ENCODE data around the gene SMYD1.
A peak's percentile ranks its signal among the peaks of the same experiment; 100 is the strongest.
"Not testable (repeated sequence)": the region's sequence is repeated elsewhere in the genome, so short reads cannot be mapped to it uniquely, and the experiment has no call there.

Gene SMYD1

GRCh38 chr2:88067598-88067997 is at the start of gene SMYD1:
SMYD1 (plus strand) TSS chr2:88067825; CDS start chr2:88067865, 40 bp downstream.
- H3K4me3 ChIP-seq: no peak within 1 kb of the TSS
- DNase-seq (ENCODE audit: low spot score in 2 of 2): no peak
- no peaks in the 10 kb centered on the region for H3K36me3 ChIP-seq (replicated peaks)
- H3K9me3 ChIP-seq: no peaks in the 10 kb centered on the region
- in situ Hi-C loops (cut with MboI; ENCODE audit: low sequenced_read_pairs): loop anchor here (25.0 kb wide), 1 partner anchor 395 kb away; the partner anchor contains the start of gene FOXI3
- H3K4me1 ChIP-seq: no peaks in the 10 kb centered on the region
- no peaks in the 10 kb centered on the region for H3K27me3 ChIP-seq (ENCODE audit: low read depth)

DNA sequence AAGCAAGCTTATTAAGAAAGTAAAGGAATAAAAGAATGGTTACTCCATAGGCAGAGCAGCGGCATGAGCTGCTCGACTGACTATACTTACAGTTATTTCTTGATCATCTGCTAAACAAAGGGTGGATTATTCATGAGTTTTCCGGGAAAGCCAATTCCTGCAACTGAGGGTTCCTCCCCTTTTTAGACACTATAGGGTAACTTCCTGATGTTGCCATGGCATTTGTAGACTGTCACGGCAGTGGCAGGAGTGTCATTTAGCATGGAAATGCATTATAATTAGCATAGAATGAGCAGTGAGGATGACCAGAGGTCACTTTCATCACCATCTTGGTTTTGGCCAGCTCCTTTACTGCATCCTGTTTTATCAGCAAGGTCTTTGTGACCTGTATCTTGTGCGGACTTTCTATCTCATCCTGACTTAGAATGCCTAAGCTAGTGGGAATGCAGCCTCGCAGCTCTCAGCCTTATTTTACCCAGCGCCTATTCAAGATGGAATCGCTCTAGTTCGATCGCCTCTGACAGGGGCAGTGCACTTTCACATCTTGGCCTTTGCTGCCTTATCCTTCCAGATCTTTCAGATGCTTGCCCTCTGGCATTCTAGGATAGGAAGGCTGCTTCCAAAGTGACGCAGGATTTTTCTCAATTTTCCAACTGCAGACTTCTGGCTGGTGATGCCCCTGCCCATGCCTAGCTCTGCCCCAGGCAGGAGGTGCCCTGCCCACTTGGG is 49.4 kb upstream of the SMYD1 start:
- in situ Hi-C loops (cut with MboI; ENCODE audit: low sequenced_read_pairs); H3K9me3 ChIP-seq; H3K4me1 ChIP-seq; H3K36me3 ChIP-seq (replicated peaks); H3K27me3 ChIP-seq (ENCODE audit: low read depth): not testable (repeated sequence)
- DNase-seq (ENCODE audit: low spot score in 2 of 2): peak; percentile 29 to 45
- H3K4me3 ChIP-seq: peak overlapping the region; percentile 50

DNA sequence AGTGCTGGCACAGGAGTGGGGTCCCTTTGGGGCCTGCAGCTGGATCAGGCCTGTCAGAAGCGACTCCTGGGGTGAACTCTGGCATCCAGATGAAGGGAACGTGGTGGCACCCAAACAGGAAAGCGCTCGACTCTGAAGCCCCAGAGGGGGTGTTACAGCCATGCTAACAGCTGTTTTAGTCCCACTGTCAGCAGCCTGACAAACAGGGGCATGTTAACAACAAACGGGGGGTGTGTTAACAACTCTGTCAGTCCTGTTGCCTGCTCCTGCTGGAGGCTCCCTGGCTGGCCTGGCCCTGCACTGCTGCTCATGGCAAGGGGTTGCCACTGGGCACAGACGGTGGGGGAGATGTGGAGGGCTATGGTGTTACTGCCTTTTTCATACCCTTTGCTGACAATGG is 48.7 kb upstream of the SMYD1 start:
- Histone ChIP-seq H3K36me3 (replicated peaks) (no peaks in the 10 kb centered on the region), H3K4me1 (peaks cover 6% of the 10 kb centered on the region), H3K4me3 (no peak overlapping the region), H3K27me3 (ENCODE audit: low read depth) (no peaks in the 10 kb centered on the region), H3K9me3 (no peaks in the 10 kb centered on the region)
- in situ Hi-C loops (cut with MboI; ENCODE audit: low sequenced_read_pairs): no loop called here
- no peak for DNase-seq (ENCODE audit: low spot score in 2 of 2)

- DNase-seq (ENCODE audit: low spot score in 2 of 2): no peak
- Histone ChIP-seq H3K36me3 (replicated peaks) (no peaks in the 10 kb centered on the region), H3K9me3 (no peaks in the 10 kb centered on the region), H3K4me3 (no peak overlapping the region), H3K27me3 (ENCODE audit: low read depth) (no peaks in the 10 kb centered on the region), H3K4me1 (peaks cover 4% of the 10 kb centered on the region)
- in situ Hi-C loops (cut with MboI; ENCODE audit: low sequenced_read_pairs): no loop called here
Observed at GRCh38 chr2:88019985-88020384, 47.6 kb upstream of the SMYD1 start.

DNA sequence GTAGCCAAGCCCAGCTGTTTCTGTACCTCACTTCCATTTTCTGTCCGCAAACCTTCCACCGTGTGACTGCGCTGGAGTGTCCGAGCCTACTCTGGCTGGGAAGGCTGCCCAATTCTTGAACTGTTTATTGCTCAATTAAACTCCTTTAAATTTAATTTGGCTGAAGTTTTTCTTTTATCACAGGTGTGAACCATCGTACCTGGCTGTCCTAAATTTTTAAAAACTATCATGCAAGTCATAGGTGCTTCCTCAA is 45.0 kb upstream of the SMYD1 start:
- no peak for DNase-seq (ENCODE audit: low spot score in 2 of 2)
- in situ Hi-C loops (cut with MboI; ENCODE audit: low sequenced_read_pairs): no loop called here

GRCh38 chr2:88024509-88024908 is 43.1 kb upstream of the SMYD1 start:
- peaks cover 4% of the 10 kb centered on the region; the same call in 1 of the 2 replicates for H3K4me1 ChIP-seq
- in situ Hi-C loops (cut with MboI; ENCODE audit: low sequenced_read_pairs): no loop called here
- no peak overlapping the region for H3K4me3 ChIP-seq
- H3K36me3 ChIP-seq (replicated peaks): no peaks in the 10 kb centered on the region
- DNase-seq (ENCODE audit: low spot score in 2 of 2): peak; percentile 69 to 85
- H3K9me3 ChIP-seq: no peaks in the 10 kb centered on the region
- no peaks in the 10 kb centered on the region for H3K27me3 ChIP-seq (ENCODE audit: low read depth)

More for the DNA sequence above, 45.0 kb upstream of the SMYD1 start:
- Histone ChIP-seq H3K36me3 (replicated peaks) (no peaks in the 10 kb centered on the region), H3K27me3 (ENCODE audit: low read depth) (no peaks in the 10 kb centered on the region), H3K4me3 (no peak overlapping the region), H3K4me1 (peaks cover 4% of the 10 kb centered on the region; the same call in 1 of the 2 replicates), H3K9me3 (no peaks in the 10 kb centered on the region)

GRCh38 chr2:88027697-88028389 is 39.8 kb upstream of the SMYD1 start:
- no peak for DNase-seq (ENCODE audit: low spot score in 2 of 2)
- no peaks in the 10 kb centered on the region for H3K36me3 ChIP-seq (replicated peaks)

DNA sequence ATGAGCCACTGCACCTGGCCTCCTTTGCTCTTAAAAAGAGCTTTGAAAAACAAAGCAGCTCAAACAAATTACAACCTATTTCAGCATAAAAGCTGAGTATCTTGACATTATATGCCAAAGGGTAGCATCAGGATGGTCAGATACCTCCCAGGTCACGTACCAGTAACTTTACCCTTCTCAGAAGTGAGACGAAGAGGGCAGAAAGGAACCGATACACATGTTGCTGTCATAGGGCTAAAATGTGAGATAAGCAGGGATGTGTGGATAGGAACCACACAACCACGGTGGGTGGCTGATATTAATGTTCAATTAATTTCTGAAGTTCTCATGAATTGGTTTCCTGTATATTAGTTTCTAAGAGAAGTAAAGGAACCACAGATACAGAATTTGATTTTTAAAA is 38.7 kb upstream of the SMYD1 start:
- no peaks in the 10 kb centered on the region for H3K36me3 ChIP-seq (replicated peaks)

More at GRCh38 chr2:88027697-88028389, 39.8 kb upstream of the SMYD1 start:
- no peaks in the 10 kb centered on the region for H3K9me3 ChIP-seq
- H3K4me1 ChIP-seq: peaks cover 13% of the 10 kb centered on the region
- in situ Hi-C loops (cut with MboI; ENCODE audit: low sequenced_read_pairs): no loop called here
- H3K27me3 ChIP-seq (ENCODE audit: low read depth): no peaks in the 10 kb centered on the region
- H3K4me3 ChIP-seq: no peak overlapping the region

DNA sequence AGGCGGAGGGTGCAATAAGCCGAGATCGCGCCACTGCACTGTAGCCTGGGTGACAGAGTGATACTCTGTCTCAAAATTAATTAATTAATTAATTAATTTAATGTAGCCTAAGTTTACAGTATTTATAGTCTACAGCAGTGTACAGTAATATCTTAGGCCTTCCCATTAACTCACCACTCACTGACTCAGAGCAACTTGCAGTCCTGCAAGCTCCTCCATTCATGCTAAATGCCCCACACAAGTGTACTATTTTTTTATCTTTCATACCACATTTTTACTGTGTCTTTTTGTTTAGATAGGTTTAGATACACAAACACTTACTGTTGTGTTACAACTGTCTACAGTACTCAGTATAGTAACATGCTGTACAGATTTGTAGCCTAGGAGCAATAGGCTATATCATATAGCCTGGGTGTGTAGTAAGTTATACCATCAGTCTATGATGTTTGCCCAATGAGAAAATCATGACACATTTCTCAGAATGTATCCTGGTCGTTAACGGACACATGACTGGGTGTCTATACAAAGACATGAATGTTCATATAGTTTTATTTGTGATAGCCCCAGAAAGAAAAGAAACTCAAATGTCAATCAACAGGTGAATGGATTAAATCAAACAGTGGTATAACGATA is 35.4 kb upstream of the SMYD1 start:
- peaks cover 9% of the 10 kb centered on the region for H3K4me1 ChIP-seq
- no peak overlapping the region for H3K4me3 ChIP-seq
- DNase-seq (ENCODE audit: low spot score in 2 of 2): no peak
- no peaks in the 10 kb centered on the region for H3K27me3 ChIP-seq (ENCODE audit: low read depth)
- in situ Hi-C loops (cut with MboI; ENCODE audit: low sequenced_read_pairs): no loop called here
- no peaks in the 10 kb centered on the region for H3K36me3 ChIP-seq (replicated peaks)
- no peaks in the 10 kb centered on the region for H3K9me3 ChIP-seq

More for the DNA sequence above, 38.7 kb upstream of the SMYD1 start:
- DNase-seq (ENCODE audit: low spot score in 2 of 2): no peak
- no peaks in the 10 kb centered on the region for H3K27me3 ChIP-seq (ENCODE audit: low read depth)
- H3K9me3 ChIP-seq: no peaks in the 10 kb centered on the region
- H3K4me3 ChIP-seq: no peak overlapping the region
- in situ Hi-C loops (cut with MboI; ENCODE audit: low sequenced_read_pairs): no loop called here
- H3K4me1 ChIP-seq: peaks cover 13% of the 10 kb centered on the region

- Histone ChIP-seq H3K9me3 (no peaks in the 10 kb centered on the region), H3K4me1 (no peaks in the 10 kb centered on the region), H3K4me3 (no peak overlapping the region), H3K36me3 (replicated peaks) (no peaks in the 10 kb centered on the region), H3K27me3 (ENCODE audit: low read depth) (no peaks in the 10 kb centered on the region)
- DNase-seq (ENCODE audit: low spot score in 2 of 2): no peak
- in situ Hi-C loops (cut with MboI; ENCODE audit: low sequenced_read_pairs): no loop called here
Observed at GRCh38 chr2:88036182-88036581, 31.4 kb upstream of the SMYD1 start.

DNA sequence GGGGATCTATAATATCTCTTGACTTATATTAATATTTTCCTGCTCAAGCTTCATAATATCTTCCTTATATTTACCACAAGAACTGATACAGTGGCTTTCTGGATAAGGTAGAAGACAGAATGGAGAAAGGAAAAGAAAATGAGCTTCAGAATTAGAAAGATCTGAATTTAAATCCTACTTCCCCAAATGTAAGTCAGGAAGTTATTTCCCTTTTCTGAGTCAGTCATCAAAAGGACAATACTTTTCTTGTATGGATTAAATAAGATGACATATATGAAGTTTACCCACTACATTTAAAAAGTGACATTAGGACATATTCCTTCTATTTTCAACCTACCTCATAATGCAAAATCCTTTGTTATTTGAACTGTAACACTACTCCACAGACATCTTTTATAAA is 31.0 kb upstream of the SMYD1 start:
- H3K27me3 ChIP-seq (ENCODE audit: low read depth): no peaks in the 10 kb centered on the region
- H3K36me3 ChIP-seq (replicated peaks): no peaks in the 10 kb centered on the region
- H3K4me3 ChIP-seq: no peak overlapping the region
- no peaks in the 10 kb centered on the region for H3K4me1 ChIP-seq
- in situ Hi-C loops (cut with MboI; ENCODE audit: low sequenced_read_pairs): no loop called here
- H3K9me3 ChIP-seq: no peaks in the 10 kb centered on the region
- DNase-seq (ENCODE audit: low spot score in 2 of 2): no peak

- in situ Hi-C loops (cut with MboI; ENCODE audit: low sequenced_read_pairs): no loop called here
- H3K4me3 ChIP-seq: no peak overlapping the region
- no peaks in the 10 kb centered on the region for H3K9me3 ChIP-seq
- no peaks in the 10 kb centered on the region for H3K4me1 ChIP-seq
- H3K27me3 ChIP-seq (ENCODE audit: low read depth): no peaks in the 10 kb centered on the region
- no peak for DNase-seq (ENCODE audit: low spot score in 2 of 2)
- no peaks in the 10 kb centered on the region for H3K36me3 ChIP-seq (replicated peaks)
Observed at GRCh38 chr2:88038263-88039105, 29.1 kb upstream of the SMYD1 start.

- Histone ChIP-seq H3K4me3 (no peak overlapping the region), H3K36me3 (replicated peaks) (no peaks in the 10 kb centered on the region), H3K27me3 (ENCODE audit: low read depth) (no peaks in the 10 kb centered on the region), H3K4me1 (no peaks in the 10 kb centered on the region), H3K9me3 (no peaks in the 10 kb centered on the region)
- DNase-seq (ENCODE audit: low spot score in 2 of 2): no peak
- in situ Hi-C loops (cut with MboI; ENCODE audit: low sequenced_read_pairs): no loop called here
Observed at GRCh38 chr2:88042476-88042875, 25.1 kb upstream of the SMYD1 start.
